GM19035 (cell line): ENCODE measurements around the gene NUDT17.

Source experiments
- ATAC-seq: cut with Tn5 transposase; IDR thresholded peaks from one replicate; pipeline ENCODE4 v1.9.1; 2021; ENCODE audit not compliant: unreplicated experiment

Gene NUDT17

GRCh38 chr1:145846201-145846612, 777 bp downstream of the NUDT17 start:
- peak; percentile 41 for ATAC-seq

GRCh38 chr1:145847827-145848226, 2.4 kb downstream of the NUDT17 start:
- ATAC-seq: no peak

GRCh38 chr1:145849356-145850160, 4.1 kb downstream of the NUDT17 start:
- no peak for ATAC-seq

DNA sequence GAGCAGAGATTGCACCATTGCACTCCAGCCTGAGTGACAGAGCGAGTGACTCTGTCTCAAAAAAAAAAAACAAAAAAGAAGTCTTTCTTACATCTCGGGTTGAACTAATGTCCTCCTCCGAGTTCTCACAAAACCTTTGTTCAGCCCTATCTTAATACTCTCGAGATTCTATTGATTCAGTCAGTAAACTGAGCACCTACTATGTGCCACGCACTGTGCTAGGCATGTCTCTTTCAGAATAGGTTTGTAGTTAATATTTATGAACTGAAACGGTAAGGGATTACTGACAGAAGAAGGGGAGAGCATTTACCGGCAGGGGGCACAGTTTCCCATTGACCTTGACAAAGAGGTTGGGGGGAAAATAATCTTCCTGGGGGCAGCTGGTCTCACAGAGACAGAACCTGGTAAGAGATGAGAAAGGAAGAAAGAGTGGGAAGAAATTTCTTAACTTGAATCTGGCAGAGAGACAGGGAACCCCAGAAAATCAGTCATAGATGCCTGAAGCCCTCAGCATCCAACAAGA, 10.1 kb downstream of the NUDT17 start:
- no peak for ATAC-seq

- no peak for ATAC-seq
Measured at GRCh38 chr1:145857170-145857569, 11.7 kb downstream of the NUDT17 start.

GRCh38 chr1:145858238-145858900, 12.9 kb downstream of the NUDT17 start:
- no peak for ATAC-seq

DNA sequence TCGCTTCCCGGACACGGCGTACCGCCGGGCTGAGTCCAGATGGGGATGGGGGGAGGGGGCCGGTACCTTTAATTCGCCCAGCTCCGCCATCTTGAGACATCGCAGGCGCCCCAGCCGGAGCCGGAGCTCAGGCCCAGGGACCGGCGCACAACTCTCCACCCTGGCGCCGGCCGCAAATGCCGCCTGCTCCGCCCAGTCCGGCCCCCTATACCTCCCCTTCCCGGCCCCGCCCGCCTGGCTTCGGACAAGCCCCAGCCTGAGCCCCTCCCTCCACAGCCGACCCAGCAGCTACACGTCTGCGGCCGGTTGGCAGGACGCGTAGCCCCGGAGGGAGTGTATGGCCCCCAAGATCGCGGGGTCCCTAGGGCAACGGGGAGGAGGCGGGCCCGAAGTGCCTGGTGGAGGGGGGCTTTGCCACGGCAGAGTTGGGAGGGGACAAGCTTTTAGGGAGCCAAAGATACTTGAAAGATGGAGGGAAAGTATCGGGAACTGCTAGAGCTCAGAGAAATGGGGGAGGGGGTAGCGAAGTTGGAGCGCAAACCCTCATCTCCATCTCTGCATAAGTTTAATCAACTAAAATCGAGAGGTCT, 13.6 kb downstream of the NUDT17 start, which contains the start of gene PIAS3:
TSS of gene PIAS3 (minus strand) at position 181 of the 590 bp plus-strand sequence. CDS start at position 90, 91 bp downstream.
- ATAC-seq: peak; percentile 76

DNA sequence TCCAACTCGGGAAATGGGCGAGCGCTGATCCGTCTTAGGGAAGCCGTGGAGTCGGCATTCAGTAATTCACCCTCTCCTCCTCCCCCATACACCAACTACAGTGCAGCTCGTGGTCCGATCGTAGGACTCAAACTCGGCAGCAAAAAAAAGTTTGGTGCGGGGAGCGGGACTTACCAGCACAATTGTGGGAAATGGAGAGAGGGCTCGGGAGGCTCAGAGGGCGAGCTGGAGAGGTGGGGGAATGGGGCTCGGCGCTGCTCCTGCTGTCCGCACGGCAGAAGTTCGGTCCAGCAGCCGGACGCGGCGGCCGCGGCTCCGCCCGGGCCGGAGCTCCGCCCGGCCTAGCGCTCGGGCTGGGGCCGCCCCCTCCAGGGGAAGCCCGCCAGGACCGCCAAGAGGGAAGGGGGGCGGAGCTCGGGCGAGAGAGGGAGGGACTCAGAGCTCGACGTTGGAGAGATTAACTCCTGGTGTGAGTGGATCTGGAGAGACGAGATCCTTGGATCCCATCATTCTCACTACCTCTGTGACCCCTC, 14.1 kb downstream of the NUDT17 start:
- peak; percentile 65 for ATAC-seq

DNA sequence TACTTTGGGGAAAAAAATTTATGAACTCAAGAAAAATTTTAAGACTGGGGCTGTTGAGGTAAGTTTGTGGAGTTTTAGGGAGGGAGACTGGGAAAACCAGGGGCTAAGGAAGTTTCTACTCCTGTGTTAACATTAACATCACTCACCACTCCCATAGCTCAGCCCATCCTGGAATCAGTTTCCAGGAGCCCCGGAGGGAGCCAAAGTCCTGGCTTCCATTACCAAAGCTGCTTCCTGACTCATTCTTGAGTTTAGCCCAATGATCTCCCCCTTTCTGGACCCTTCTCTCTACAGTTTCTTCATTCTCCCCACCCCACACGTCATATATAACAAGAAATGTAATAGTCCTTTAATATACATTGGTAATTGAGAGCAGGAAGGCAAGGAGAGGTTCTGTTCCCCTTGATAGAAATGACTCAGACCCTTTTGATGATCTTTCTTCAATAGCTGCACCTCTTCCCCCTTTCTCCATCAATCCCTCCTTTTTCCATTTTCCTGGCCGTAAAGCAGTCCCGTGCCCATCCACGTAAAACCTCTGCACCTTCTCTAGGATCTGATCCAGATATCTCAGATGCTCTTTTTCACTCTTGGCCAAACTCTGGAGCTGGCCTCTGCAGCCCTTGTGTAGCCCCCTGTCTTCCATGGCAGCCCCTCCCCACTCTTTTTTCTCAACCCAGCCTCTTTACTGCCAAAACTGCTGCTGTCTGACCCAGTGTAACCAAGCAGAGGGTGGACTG, 18.0 kb downstream of the NUDT17 start:
- ATAC-seq: no peak

DNA sequence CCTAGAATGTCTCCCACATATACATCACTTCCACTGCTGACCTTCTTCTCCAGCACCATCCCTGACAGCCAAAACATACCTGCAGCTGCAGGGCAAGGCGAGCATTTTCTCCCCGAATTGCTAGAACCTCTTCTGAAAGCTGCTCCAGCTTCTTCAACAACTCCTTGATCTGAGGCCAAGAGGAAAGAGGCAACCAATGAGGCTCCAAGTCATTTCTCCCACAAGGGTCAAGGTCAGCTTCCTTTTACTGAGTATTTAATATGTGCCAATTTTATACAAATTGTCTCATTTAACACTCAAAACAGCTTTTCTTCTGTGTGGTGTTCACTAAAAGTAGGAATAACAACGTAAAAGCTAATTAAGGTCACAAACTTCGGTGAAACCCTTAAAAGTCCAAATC, 22.8 kb downstream of the NUDT17 start:
- ATAC-seq: no peak

DNA sequence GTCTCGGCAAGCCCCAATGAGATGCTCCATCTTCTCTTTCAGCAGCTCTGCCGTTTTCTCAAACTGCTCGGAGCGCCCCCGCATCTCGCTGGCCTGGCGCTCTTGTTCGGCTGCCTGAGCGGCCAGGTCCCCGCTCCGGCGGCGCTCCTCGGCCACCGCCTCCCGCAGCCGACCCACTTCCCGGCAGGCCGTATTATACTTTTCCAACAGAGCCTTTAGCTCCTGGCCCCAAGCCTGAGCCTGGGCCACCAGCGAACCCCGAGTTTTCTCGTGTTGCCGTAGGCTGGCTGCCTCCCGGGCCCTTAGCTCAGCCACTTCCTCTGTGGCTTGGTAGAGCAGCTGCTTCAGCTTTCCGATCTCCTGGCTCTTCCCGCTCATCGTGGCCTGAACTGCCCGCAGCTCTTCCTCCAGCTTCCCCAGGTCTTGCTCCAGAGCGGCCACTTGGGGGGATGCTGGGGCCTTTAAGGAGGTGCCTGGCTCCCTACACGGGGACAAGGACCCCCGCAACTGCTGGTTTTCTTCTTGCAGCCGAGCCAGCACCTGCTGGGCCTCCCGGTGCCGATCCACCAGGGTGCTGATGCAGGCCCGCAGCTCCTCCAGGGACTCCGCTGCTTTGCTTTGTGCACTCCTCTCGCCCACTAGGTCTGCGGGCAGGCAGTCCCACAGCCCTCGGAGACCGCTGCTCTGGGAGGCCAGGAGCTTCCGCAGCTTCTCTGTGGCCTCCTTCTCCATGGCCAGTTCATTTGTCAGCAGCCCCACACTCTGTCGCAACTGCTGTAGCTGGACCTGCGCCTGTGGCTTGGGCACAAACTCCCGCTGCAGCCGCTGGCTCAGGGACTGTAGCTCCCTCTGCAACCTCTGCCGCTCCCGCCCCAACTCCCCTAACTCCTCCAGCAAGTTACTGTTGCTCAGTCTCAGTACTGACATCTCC, 26.8 kb downstream of the NUDT17 start:
- no peak for ATAC-seq

DNA sequence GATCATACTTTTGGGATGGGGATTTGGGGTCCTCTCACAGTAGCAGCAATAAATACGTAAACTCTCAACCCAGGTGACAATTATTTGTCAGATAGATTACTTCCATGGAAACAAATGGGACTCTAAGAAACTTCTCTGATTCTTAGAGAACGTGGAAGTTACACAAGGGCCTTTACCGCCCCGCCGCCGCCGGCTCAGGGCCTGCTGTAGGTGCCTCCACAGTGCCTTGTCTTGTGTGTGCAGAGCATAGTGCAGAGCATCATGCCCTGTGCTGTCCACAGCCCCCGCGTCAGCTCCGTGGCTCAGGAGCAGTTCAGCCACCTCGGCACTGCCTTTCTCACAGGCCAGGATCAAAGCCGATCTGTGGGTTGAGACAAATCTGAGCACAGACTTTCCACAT, 29.2 kb downstream of the NUDT17 start:
- ATAC-seq: no peak

GRCh38 chr1:145877923-145878486, 32.6 kb downstream of the NUDT17 start:
- no peak for ATAC-seq

- no peak for ATAC-seq
Measured at GRCh38 chr1:145878724-145879123, 33.3 kb downstream of the NUDT17 start.

GRCh38 chr1:145879775-145880174, 34.3 kb downstream of the NUDT17 start:
- ATAC-seq: no peak

GRCh38 chr1:145884675-145885074, 39.2 kb downstream of the NUDT17 start:
- ATAC-seq: no peak

DNA sequence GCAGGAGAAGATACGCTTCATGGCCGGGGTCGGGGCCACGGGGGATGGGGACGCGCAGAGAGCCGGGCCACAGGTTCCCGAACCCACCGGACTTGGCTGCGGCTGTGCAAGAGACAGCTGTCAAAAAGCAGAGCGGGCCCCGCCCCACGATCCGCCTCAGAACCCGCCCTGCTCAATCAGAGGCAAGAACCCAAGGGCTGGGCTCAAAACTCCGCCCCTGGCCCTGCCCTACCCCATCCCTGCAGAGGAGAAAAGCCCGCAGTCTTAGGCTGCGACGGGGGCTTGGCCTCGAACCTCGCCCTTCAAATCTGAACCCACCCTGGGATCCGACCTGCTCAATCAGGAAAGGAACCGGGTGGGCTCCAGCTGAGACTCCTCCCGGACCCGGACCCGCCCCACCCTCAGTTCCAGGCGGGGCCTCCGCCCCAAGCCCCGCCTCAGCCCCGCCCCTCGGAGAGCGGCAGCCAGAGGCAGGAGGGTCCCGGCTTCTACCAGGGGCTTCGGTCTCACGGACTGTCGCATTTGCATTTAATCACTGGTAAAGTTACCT, 40.4 kb downstream of the NUDT17 start, which contains the start of gene ANKRD35:
TSS of gene ANKRD35 (minus strand) at position 129 of the 550 bp plus-strand sequence. CDS start at position 21, 108 bp downstream.
- ATAC-seq: peak; percentile 99

GRCh38 chr1:145886390-145886789, 41.0 kb downstream of the NUDT17 start:
- ATAC-seq: no peak

DNA sequence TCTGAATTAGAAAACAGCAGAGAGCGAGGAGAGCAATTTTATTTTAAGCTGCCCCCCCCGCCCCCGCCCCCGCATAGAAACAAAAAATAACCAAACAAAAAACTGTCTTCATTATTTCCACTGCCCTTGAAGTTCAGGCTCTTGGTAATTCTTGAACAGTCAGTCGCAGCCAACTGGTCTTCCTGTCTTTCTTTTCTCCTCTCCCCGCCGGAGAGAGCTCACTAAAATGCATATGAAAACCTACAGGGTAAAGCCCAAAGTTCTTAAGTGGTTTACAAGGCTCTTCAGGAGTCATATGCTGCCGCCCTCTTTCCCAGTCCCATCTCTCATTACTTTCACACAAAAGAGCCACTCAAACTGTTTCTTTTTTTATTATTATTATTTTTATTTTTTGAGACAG, 41.4 kb downstream of the NUDT17 start:
- ATAC-seq: no peak
